Stimulated activated CD4-positive, alpha-beta T cell treated with anti-CD3 and anti-CD28 coated beads, Interleukin-15, amount 100 ng/mL, for 24 hours (primary cell): ENCODE results near the gene WDCP.

Experiments used
- DNase-seq: peaks from one replicate; pipeline ENCODE4 v3.0.0-alpha.2; 2020

WDCP gene

DNA sequence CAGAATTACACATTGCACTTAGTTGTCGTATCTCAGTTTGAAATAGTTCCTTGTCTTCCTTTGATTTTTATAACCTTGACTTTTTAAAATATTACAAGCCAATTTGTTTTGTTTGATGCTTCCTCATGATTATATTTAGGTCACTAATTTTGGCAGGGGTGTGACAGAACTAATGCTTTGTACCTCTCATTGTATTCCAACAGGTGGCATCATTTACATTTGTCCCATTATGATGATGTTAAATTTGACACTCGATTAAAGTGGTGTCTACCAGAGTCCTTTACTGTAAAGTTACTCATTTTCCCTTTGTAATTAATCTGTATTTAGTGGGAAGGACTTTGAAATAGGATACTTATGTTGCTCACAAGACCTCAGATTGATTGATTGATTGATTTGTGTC is 58.8 kb downstream of the WDCP start:
- DNase-seq: no peak
